ENCODE data around the gene EDC4.

DNA sequence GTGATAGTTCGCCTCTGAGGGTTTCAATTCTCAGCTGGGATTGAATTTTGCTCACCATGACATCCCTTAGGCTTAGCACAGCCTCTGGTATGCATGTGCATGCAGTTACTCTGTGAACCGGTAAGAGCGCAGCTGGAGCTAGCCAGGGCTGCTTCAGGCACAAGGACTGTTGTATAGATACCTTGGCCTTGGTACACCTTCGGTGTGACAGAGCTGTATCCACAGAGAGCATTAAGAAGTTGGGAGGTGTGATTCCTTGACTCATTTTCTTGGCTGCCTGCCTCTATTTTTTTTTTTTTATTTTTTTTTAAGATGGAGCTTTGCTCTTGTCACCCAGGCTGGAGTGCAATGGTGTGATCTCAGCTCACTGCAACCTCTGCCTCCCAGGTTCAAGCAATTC is 28.4 kb upstream of the EDC4 start:
- TF ChIP-seq, protein P1, sequence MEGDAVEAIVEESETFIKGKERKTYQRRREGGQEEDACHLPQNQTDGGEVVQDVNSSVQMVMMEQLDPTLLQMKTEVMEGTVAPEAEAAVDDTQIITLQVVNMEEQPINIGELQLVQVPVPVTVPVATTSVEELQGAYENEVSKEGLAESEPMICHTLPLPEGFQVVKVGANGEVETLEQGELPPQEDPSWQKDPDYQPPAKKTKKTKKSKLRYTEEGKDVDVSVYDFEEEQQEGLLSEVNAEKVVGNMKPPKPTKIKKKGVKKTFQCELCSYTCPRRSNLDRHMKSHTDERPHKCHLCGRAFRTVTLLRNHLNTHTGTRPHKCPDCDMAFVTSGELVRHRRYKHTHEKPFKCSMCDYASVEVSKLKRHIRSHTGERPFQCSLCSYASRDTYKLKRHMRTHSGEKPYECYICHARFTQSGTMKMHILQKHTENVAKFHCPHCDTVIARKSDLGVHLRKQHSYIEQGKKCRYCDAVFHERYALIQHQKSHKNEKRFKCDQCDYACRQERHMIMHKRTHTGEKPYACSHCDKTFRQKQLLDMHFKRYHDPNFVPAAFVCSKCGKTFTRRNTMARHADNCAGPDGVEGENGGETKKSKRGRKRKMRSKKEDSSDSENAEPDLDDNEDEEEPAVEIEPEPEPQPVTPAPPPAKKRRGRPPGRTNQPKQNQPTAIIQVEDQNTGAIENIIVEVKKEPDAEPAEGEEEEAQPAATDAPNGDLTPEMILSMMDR (IDR thresholded peaks at IDR 0.05) = no peak
- TF ChIP-seq POLR2AphosphoS5 (IDR thresholded peaks at IDR 0.05; ENCODE audit: low read depth, low read length) = no peak

All from Panc1 (cell line).